Measurements from ENCODE around the gene MS4A2. TPM values are rescaled to one million over a fixed set of nuclear protein-coding genes. Genes with fewer than 3 reads are reported as not detected.
"Not testable (repeated sequence)": the region's sequence is repeated elsewhere in the genome, so short reads cannot be mapped to it uniquely, and the experiment has no call there.

The MS4A2 gene
- total RNA-seq, result not detected
- polyA plus RNA-seq, result not detected
- 0 reads per million in 6 experiments for total RNA-seq

- Mint-ChIP-seq H3K36me3 (peaks cover 0 to 4% (median 0%) of the 10 kb centered on the region in 3 donors), H3K9me3 (peaks cover 0 to 2% (median 0%) of the 10 kb centered on the region in 9 donors), H3K4me3 (no peak within 1 kb of the TSS), H3K27me3 (peaks cover 8 to 39% (median 26%) of the 10 kb centered on the region in 5 donors), H3K4me1 (no peaks in the 10 kb centered on the region), H3K27ac (no peak within 1 kb of the TSS)
- no peak for DNase-seq
- POLR2A ChIA-PET, result no interaction called here
- ATAC-seq, result no peak
Observed at GRCh38 chr11:60088364-60088763, at the start of gene MS4A2. Gene MS4A2 (plus strand): TSS chr11:60088664. CDS start chr11:60088766, 102 bp downstream.

- no peak within 1 kb of the TSS for H3K27ac Mint-ChIP-seq
- no peaks in the 10 kb centered on the region for H3K36me3 Mint-ChIP-seq
- no peak for DNase-seq
- H3K27me3 Mint-ChIP-seq, result peaks cover 0 to 2% (median 0%) of the 10 kb centered on the region in 5 donors
- no peaks in the 10 kb centered on the region for H3K4me1 Mint-ChIP-seq
- H3K9me3 Mint-ChIP-seq, result no peaks in the 10 kb centered on the region
- ATAC-seq, result no peak
- H3K4me3 Mint-ChIP-seq, result no peak within 1 kb of the TSS
- POLR2A ChIA-PET, result no interaction called here
Observed at GRCh38 chr11:60040109-60040508, 48.4 kb upstream of the MS4A2 start, which contains the start of gene OOSP2. Gene OOSP2 (plus strand): TSS chr11:60040409. CDS start chr11:60040460, 51 bp downstream.

GRCh38 chr11:60050422-60050821, 38.0 kb upstream of the MS4A2 start:
- DNase-seq, H3K9me3 Mint-ChIP-seq, H3K27ac Mint-ChIP-seq, POLR2A ChIA-PET, H3K4me1 Mint-ChIP-seq, ATAC-seq, H3K36me3 Mint-ChIP-seq, H3K4me3 Mint-ChIP-seq: not testable (repeated sequence)
- peaks cover 2 to 12% (median 7%) of the 10 kb centered on the region in 5 donors for H3K27me3 Mint-ChIP-seq

- POLR2A ChIA-PET, ATAC-seq, H3K36me3 Mint-ChIP-seq, H3K4me3 Mint-ChIP-seq, H3K27ac Mint-ChIP-seq, H3K4me1 Mint-ChIP-seq, DNase-seq, H3K9me3 Mint-ChIP-seq: not testable (repeated sequence)
- peaks cover 2 to 10% (median 6%) of the 10 kb centered on the region in 5 donors for H3K27me3 Mint-ChIP-seq
Observed at GRCh38 chr11:60050839-60051238, 37.6 kb upstream of the MS4A2 start.

GRCh38 chr11:60056349-60056969, 32.0 kb upstream of the MS4A2 start, which contains the start of gene MS4A3:
Gene MS4A3 (plus strand): TSS chr11:60056665. CDS start chr11:60061161, 4,496 bp downstream.
- DNase-seq (no peak), ATAC-seq (no peak)
- peaks cover 0 to 12% (median 4%) of the 10 kb centered on the region in 5 donors for H3K27me3 Mint-ChIP-seq
- no peak within 1 kb of the TSS for H3K4me3 Mint-ChIP-seq
- H3K27ac Mint-ChIP-seq, result no peak within 1 kb of the TSS
- H3K9me3 Mint-ChIP-seq, result peaks cover 0 to 5% (median 0%) of the 10 kb centered on the region in 9 donors
- H3K36me3 Mint-ChIP-seq, result no peaks in the 10 kb centered on the region
- POLR2A ChIA-PET, result no interaction called here
- H3K4me1 Mint-ChIP-seq, result no peaks in the 10 kb centered on the region

- no peak for ATAC-seq
- POLR2A ChIA-PET, result no interaction called here
- H3K36me3 Mint-ChIP-seq, result no peaks in the 10 kb centered on the region
Observed at GRCh38 chr11:60059052-60059451, 29.4 kb upstream of the MS4A2 start.

GRCh38 chr11:60059521-60060240, 28.8 kb upstream of the MS4A2 start:
- peaks cover 0 to 12% (median 2%) of the 10 kb centered on the region in 5 donors for H3K27me3 Mint-ChIP-seq

More at GRCh38 chr11:60059052-60059451, 29.4 kb upstream of the MS4A2 start:
- Mint-ChIP-seq H3K9me3 (peaks cover 0 to 3% (median 0%) of the 10 kb centered on the region in 9 donors), H3K27ac (no peak overlapping the region), H3K27me3 (peaks cover 0 to 12% (median 2%) of the 10 kb centered on the region in 5 donors), H3K4me3 (no peak overlapping the region), H3K4me1 (no peaks in the 10 kb centered on the region)
- no peak for DNase-seq

GRCh38 chr11:60064111-60064510, 24.4 kb upstream of the MS4A2 start:
- POLR2A ChIA-PET, result no interaction called here
- ATAC-seq, result no peak
- H3K36me3 Mint-ChIP-seq, result no peaks in the 10 kb centered on the region
- DNase-seq, result no peak
- peaks cover 0 to 3% (median 0%) of the 10 kb centered on the region in 5 donors for H3K27me3 Mint-ChIP-seq
- H3K9me3 Mint-ChIP-seq, result peaks cover 0 to 3% (median 0%) of the 10 kb centered on the region in 9 donors
- no peak overlapping the region for H3K27ac Mint-ChIP-seq
- no peak overlapping the region for H3K4me3 Mint-ChIP-seq
- no peaks in the 10 kb centered on the region for H3K4me1 Mint-ChIP-seq

More at GRCh38 chr11:60059521-60060240, 28.8 kb upstream of the MS4A2 start:
- H3K9me3 Mint-ChIP-seq, result peaks cover 0 to 3% (median 0%) of the 10 kb centered on the region in 9 donors
- no peaks in the 10 kb centered on the region for H3K4me1 Mint-ChIP-seq
- DNase-seq (no peak), ATAC-seq (no peak)
- H3K36me3 Mint-ChIP-seq, result no peaks in the 10 kb centered on the region
- no peak overlapping the region for H3K27ac Mint-ChIP-seq
- POLR2A ChIA-PET, result no interaction called here
- no peak overlapping the region for H3K4me3 Mint-ChIP-seq

- DNase-seq (no peak), ATAC-seq (no peak)
- no peak overlapping the region for H3K27ac Mint-ChIP-seq
- no peaks in the 10 kb centered on the region for H3K36me3 Mint-ChIP-seq
- POLR2A ChIA-PET, result no interaction called here
- H3K4me3 Mint-ChIP-seq, result no peak overlapping the region
- H3K4me1 Mint-ChIP-seq, result no peaks in the 10 kb centered on the region
- H3K9me3 Mint-ChIP-seq, result no peaks in the 10 kb centered on the region
- H3K27me3 Mint-ChIP-seq, result peaks cover 0 to 5% (median 3%) of the 10 kb centered on the region in 5 donors
Observed at GRCh38 chr11:60065801-60066200, 22.7 kb upstream of the MS4A2 start.

- Mint-ChIP-seq H3K4me1 (no peaks in the 10 kb centered on the region), H3K36me3 (no peaks in the 10 kb centered on the region), H3K9me3 (peaks cover 0 to 7% (median 4%) of the 10 kb centered on the region in 9 donors), H3K27ac (no peak overlapping the region), H3K4me3 (no peak overlapping the region), H3K27me3 (peaks cover 1 to 17% (median 5%) of the 10 kb centered on the region in 5 donors)
- POLR2A ChIA-PET, result no interaction called here
- ATAC-seq (no peak), DNase-seq (no peak)
Observed at GRCh38 chr11:60069450-60069849, 19.0 kb upstream of the MS4A2 start.

GRCh38 chr11:60071644-60072043, 16.8 kb upstream of the MS4A2 start:
- DNase-seq, H3K4me3 Mint-ChIP-seq, H3K27ac Mint-ChIP-seq, H3K36me3 Mint-ChIP-seq, POLR2A ChIA-PET, H3K4me1 Mint-ChIP-seq, ATAC-seq: not testable (repeated sequence)
- H3K27me3 Mint-ChIP-seq, result peaks cover 1 to 17% (median 5%) of the 10 kb centered on the region in 5 donors
- H3K9me3 Mint-ChIP-seq, result peaks cover 0 to 10% (median 5%) of the 10 kb centered on the region in 9 donors

- Mint-ChIP-seq H3K9me3 (peaks cover 0 to 21% (median 10%) of the 10 kb centered on the region in 9 donors), H3K27me3 (peaks cover 0 to 9% (median 2%) of the 10 kb centered on the region in 5 donors), H3K4me3 (no peak overlapping the region), H3K27ac (no peak overlapping the region), H3K4me1 (no peaks in the 10 kb centered on the region), H3K36me3 (no peaks in the 10 kb centered on the region)
- POLR2A ChIA-PET, result no interaction called here
- ATAC-seq (no peak), DNase-seq (no peak)
Observed at GRCh38 chr11:60077216-60077817, 11.1 kb upstream of the MS4A2 start.

- no peaks in the 10 kb centered on the region for H3K36me3 Mint-ChIP-seq
- no peak for DNase-seq
- POLR2A ChIA-PET, result no interaction called here
- H3K27ac Mint-ChIP-seq, result no peak overlapping the region
- peaks cover 0 to 9% (median 3%) of the 10 kb centered on the region in 5 donors for H3K27me3 Mint-ChIP-seq
- H3K4me1 Mint-ChIP-seq, result no peaks in the 10 kb centered on the region
- peaks cover 0 to 19% (median 10%) of the 10 kb centered on the region in 9 donors for H3K9me3 Mint-ChIP-seq
- H3K4me3 Mint-ChIP-seq, result no peak overlapping the region
- ATAC-seq, result no peak
Observed at GRCh38 chr11:60077981-60078380, 10.5 kb upstream of the MS4A2 start.
